ENCODE data around the gene MED10.

DNA sequence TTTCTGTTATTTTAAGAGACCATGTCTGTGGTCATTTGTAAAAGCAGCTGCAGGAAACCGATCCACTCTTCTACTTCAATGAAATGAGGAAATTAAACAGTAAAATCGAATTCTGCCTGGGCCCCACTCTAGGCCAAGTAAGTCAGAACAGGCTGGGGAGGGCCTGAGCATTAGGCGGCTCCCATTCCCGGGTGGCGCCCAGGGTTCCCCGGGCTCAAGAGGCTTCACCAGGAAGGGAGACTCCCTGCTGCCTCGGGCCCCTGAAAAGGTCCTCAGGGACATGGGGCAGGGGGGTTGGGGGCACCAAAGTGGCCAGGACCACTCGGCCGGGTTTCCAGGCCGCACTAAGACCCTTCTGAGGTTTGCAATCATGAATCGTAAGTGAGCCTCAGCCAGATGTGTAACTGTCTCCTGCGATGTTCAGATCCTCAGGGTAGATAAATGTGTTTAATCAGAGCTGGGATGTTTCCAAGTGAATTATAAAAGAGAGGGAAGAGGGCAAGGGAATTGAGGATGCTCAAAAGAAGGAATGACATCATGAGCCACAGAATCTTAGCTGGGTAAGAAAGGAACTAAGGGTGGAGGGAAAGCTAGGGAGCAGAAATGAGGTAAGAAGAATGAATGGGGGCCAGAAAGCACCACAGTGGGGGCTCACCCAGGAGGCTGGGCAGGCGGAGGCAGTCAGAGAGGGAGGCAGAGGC is 24.6 kb downstream of the MED10 start:
- TF ChIP-seq, protein P1, sequence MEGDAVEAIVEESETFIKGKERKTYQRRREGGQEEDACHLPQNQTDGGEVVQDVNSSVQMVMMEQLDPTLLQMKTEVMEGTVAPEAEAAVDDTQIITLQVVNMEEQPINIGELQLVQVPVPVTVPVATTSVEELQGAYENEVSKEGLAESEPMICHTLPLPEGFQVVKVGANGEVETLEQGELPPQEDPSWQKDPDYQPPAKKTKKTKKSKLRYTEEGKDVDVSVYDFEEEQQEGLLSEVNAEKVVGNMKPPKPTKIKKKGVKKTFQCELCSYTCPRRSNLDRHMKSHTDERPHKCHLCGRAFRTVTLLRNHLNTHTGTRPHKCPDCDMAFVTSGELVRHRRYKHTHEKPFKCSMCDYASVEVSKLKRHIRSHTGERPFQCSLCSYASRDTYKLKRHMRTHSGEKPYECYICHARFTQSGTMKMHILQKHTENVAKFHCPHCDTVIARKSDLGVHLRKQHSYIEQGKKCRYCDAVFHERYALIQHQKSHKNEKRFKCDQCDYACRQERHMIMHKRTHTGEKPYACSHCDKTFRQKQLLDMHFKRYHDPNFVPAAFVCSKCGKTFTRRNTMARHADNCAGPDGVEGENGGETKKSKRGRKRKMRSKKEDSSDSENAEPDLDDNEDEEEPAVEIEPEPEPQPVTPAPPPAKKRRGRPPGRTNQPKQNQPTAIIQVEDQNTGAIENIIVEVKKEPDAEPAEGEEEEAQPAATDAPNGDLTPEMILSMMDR (IDR thresholded peaks at IDR 0.05) = no peak
- TF ChIP-seq POLR2A (IDR thresholded peaks at IDR 0.05) = no peak
